Inferior parietal cortex (tissue), 1 donor: ENCODE measurements around the gene GID4.
"Not testable (repeated sequence)": the region's sequence is repeated elsewhere in the genome, so short reads cannot be mapped to it uniquely, and the experiment has no call there.

ENCODE experiments used
- DNase-seq: peaks from one replicate; pipeline ENCODE4 v3.0.0-alpha.2; 2016; ENCODE audit errors: extremely low spot score

The GID4 gene

DNA sequence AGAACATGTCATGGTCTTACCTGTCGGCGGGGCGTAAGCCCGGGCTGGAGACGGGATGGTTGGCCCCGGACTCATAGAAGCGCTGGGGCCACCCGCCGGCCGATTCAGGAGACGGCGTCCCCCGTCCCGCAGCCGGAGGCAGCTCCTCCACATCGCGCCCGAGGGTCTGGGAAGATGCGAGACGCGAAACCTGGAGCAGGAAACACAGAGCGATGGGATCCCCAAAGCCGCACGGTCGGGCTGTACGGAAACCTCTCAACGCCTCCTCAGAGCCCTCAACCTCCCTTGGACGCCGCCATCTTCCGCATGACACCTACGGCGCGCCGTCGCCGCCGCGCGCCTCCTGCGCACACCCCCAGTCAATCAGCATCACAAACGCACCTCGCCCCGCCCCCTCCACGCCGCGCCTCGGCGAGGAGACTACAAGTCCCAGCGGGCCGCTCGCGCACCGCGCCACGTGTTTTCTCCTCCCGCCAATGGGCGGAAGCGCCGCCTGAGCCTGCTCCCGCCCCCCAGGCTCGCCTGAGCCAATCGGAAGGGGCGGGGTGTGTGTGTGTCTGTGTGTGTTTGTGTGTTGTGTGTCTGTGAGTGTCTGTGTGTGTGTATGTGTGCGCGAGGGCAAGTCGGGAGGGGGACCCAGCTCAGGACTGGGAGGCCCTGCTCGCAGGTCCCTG lies at the start of gene GID4, which contains the start of gene ATPAF2:
Gene GID4, plus strand, starts transcription at position 548 of the 674 bp plus-strand sequence. Its CDS starts 57 bp downstream, at position 605.
Gene ATPAF2, minus strand, starts transcription at position 308 of the 674 bp plus-strand sequence. Its CDS starts 155 bp downstream, at position 153.
- DNase-seq: peak; percentile 98

DNA sequence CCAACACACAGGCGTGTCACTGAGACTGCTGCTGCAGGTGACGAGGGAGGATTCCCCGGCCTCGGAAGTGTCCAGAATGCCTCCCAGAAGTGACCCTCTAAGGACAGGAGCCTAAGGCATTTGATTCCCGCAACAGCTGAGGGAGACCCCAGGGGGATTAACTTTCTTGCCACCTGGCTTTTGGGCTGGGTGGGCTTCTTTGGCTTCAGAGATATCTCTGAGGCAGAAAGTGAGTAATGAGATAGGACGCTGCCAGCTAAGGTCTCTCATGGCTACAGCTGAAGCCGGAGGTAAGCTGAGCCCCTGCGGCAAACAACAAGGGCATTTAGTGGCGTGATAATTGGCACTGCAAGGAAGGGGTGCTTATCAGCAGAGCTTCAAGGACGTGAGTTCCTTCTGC lies 49.6 kb upstream of the GID4 start:
- no peak for DNase-seq

DNA sequence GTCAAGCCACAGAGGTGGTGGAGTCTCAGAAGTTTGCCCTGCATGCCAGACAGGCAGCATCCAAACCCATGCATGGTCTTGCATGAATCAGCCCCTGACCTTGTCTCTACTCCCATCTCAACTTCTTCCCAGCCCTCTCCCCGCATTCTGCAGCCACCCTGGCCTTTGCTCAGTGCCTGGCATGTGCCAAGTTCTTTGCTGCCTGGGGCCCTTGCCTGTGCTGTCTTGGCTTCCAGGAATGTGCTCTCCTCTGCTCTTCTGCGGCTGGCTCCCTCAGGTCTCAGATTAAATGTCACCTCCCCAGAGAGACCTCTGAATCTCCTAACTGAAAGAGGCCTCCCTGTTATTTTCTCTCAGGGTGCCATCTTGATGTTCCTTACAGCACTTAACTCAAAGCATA lies 48.9 kb upstream of the GID4 start:
- DNase-seq: no peak

DNA sequence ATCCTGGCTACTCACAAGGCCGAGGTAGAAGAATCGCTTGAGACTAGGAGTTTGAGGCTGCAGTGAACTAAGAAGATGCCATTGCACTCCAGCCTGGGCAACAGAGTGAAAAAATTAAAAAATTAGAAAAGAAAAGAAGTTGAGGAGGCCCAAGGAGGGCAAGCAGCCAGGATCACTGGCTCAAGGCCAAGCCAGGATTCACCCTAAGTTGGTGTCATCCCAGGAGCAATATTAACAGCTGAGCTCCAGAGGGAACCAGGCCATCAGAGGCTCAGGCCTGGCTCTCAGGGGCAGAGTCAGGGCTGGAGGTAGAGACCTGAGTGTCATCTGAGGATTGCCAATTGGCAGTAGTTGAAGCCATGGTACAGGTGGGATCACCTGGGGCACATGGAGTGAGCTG lies 45.8 kb upstream of the GID4 start:
- DNase-seq: no peak

DNA sequence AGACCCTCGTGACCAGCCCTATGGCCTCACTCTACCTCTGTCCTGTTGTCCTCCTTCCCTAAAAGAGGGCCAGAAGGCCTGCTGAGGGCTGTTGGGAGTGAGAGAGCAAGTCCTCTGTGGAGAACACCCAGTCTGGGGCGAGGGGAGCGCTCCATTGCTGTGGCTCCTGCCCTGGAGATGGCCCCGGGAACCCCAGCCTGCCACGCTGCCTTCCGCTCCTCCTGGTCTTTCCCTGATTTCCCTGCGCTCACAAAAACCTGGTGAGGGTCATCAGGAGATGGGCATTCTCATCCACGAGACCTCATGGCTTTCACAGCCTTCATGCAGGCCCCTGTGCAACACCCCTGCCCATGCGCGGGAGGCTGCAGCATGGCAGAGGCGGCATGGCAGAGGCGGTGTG lies 45.4 kb upstream of the GID4 start:
- DNase-seq: no peak

DNA sequence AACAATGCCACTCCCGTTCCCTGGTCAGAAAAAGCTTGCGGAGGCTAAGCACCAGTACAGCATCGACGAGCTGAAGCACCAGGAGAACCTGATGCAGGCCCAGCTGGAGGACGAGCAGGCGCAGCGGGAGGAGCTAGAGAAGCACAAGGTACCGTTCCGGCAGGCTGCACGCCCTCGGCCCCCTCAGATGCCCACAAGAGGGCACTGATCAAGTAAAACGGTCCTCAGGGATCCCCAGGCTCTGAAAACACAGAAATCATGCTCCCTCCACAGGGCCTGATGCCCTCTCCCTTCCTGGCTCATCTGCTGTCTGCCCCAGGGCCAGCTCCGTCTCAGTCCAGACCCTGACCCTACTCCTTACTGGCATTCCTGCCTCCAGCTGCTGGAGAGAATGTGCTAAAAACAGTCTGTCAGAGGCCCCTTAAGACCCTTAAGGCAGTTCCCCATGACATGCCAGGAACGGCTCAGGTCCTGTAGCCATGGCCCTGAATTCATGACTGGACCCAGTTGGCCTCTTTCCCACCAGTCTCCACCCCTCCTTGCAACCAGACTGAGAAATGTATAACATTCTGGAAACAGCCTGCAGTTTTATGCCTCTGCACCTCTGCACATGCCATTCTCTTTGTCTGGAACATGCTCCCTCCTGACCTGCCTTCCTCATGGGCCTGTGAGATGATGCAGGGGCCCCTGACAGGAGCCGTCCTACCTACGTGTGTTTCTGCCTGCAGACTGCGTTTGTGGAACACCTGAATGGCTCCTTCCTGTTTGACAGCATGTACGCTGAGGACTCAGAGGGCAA lies 44.7 kb upstream of the GID4 start:
- DNase-seq: peak; percentile 6

DNA sequence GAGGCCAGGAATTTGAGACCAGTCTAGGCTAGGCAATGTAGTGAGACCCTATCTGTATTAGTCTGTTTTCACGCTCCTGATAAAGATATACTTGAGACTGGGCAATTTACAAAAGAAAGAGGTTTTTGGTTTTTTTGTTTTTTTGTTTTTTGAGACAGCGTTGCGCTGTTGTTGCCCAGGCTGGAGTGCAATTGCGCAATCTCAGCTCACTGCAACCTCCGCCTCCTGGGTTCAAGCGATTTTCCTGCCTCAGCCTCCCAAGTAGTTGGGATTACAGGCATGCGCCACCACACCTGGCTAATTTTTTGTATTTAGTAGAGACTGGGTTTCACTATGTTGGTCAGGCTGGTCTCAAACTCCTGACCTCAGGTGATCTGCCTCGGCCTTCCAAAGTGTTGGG lies 43.3 kb upstream of the GID4 start:
- DNase-seq: not testable (repeated sequence)

DNA sequence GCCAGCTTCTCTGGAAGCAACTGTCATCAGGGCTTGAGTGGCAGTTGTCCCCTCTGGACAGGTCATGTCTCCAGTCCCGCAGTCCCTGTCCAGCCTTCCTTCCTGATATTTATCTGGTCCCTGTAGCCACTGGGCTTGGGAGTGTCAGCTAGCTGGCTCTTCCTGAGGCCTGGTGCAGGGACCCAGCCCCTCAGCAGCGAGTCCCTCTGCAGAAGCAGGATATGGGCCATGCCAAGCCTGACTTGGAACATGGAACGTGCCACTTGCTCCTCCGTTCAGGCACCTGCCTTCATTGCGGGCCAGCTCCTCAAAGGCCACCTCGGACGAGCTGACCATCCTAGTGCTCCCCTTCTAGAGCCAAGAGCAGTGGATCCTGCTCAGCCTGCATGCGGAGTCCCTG lies 40.3 kb upstream of the GID4 start:
- no peak for DNase-seq

DNA sequence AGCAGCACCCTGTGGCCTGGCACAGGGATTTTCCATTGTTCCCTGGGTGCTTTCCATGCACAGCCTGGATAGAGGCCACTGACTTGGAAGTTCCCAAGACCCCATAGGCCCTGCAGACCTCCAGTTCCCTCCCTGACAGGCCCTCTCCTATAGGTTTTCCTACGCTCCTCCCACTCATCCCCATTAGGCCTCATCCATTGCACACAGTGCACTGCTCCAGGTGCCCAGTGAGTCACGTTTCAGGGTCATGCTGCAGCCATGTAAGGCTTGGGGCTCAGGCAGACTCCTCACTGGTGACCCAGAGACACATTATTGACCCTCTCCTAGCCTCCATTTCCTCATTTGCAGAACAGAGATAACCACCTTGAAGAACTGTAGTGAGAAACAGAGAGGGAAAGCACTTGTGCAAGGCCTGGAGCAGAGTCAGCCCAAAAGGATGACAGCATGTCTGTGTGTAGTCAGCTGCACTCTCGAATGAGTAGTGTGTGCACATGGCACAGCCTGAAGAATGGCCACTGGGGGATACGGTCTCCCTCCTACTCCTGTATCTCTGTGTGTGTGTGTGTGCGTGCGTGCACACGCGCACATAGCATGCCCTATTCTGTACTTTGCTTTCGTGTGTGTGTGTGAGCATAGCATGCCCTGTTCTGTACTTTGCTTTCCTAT lies 39.7 kb upstream of the GID4 start:
- DNase-seq: no peak

DNA sequence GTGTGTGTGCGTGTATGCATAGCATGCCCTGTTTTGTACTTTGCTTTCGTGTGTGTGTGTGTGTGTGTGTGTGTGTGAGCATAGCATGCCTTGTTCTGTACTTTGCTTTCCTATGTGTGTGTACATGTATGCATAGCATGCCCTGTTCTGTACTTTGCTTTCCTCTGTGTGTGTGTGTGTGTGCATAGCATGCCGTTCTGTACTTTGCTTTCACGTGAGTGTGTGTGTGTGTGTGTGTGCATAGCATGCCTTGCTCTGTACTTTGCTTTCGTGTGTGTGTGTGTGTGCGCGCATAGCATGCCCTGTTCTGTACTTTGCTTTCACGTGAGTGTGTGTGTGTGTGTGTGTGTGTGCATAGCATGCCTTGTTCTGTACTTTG lies 39.2 kb upstream of the GID4 start:
- DNase-seq: no peak

DNA sequence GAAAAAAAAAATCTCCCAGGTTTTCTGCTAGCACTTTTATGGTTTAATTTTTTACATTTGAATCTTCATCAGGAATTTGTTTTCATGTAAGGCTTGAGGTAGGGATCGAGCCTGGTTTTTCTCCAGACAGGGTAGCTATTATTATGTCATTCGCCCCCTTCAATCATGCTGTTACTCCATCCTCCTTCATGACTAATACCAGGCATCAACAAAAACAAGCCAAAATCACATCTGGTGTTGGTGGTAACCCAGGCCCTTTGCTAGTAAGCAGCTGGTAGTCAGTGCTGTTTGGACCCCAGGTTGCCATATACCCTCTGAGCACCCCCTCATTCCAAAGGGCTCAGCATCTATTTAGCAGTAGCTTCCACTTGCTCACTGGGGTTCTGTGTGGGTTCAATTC lies 37.0 kb upstream of the GID4 start:
- no peak for DNase-seq

DNA sequence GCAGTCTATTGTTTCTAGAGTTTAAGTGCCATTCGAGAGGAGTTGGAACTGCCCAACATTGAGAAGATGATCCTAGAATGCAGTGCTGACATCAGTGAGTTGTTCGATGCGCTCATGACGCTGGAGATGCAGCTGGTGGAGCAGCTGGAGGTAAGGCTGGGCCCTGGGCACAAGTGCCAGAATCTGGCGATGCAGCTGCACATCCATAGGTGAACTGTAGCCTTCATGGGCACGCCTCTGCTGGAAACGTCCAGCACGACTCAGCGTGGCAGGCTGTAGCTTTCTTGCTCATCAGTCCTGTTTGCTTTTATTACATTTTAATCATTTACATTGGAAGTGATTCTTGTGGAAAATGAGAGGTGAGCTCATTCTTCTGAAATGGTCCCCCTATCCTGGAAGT lies 34.9 kb upstream of the GID4 start:
- no peak for DNase-seq

DNA sequence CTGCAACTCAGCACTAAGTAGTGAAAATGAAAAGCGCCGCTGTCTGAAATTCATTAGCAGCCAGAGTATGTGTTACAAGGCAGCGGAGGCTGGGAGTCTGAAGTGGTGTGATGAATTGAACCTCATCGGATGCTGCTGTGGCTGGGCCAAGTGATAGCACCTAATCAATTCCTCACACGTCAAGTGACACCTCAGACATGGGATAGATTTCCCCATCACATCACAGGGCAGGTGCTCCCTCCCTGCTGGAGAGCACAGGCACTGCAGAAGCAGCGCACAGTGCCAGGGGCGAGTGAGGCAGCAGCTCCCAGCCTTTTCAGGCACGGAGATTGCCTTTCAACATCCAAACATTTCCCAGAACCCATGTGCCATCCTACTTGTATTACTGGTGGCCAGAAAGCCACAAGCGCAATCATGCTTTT lies 34.3 kb upstream of the GID4 start:
- no peak for DNase-seq

DNA sequence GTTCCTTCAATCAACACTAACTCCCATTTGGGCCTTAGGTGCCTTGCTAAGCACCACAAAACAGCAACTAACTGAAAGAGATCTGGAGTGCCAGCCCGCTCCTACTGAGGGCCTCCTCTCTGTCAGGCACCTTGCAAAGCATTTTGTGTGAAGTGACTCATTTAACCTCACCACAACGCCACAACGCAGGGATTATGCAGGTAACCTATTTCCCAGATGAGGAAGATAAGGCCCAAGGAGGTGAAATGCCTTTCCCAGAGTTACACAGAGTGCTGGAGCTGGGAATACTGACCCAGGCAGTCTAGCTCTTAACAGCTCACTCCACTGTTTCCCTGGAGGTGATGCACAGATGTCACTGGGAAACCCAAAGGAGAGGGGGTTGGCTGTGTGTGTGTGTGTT lies 33.7 kb upstream of the GID4 start:
- DNase-seq: no peak

DNA sequence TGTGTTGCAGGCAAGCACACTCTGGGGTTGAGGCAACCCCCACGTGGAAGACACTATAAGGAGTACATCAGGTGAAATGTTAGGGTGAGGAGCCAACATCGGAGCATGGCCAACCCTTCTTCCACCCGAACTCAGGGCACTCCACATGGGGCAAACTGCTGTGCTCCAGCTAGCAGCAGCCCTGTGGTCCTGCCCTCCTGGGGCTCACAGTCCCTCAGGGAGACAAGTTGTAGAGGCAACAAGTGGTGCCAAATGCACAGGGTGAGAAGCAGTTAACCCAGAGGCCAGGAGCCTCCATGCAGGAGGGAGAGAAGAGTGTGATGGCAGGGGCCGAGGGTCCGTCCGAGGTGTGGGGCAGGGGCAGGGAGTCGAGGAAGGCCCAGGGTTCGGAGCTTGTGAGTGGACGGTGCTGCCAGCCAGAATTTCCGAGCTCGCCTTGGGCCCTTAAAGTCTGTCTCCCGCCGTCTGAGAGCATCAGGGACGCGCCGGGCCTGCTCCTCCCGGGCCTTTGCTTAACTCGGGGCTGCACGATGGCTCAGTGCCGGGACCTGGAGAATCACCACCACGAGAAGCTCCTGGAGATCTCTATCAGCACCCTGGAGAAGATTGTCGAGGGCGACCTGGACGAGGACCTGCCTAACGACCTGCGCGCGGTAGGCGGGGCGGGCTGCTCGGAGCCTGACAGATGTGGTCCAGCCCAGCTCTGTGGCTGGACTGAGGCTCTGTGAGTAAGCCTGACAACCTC lies 32.5 kb upstream of the GID4 start:
- DNase-seq: no peak

DNA sequence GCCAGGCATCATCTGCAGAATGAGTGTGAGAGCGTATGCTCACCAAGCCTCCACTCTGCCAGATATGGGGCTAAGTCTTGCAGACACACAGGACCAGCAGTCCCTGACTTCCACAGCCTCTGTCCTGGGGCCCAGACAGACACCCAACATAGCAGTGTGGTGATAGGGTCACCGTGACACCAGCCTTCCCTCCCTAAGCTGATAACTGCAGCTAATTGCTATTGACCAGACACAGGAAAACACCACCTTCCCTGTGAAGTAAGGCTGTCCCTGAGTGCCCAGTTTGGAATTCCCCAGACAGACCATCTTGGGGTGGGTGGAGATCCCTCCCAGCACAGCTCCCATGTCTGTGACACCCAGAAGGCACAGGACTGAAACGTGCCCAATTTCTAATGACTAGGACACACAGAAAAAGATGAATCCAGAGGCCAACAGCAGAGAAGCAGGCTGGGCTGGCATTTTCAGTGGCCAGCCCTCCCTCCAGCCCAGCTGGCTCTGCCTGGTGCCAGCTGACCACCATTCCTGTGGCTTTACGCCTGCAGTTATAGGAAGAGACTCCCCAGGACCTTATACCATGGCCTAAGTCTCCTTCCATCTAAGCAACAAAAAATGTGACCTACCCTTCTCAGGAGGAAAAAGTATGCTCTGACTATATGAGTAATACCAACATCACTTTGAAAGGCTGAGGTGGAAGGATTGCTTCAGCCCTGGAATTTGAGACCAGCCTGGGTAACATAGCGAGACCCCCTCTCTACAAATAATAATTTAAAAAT lies 30.5 kb upstream of the GID4 start:
- no peak for DNase-seq

DNA sequence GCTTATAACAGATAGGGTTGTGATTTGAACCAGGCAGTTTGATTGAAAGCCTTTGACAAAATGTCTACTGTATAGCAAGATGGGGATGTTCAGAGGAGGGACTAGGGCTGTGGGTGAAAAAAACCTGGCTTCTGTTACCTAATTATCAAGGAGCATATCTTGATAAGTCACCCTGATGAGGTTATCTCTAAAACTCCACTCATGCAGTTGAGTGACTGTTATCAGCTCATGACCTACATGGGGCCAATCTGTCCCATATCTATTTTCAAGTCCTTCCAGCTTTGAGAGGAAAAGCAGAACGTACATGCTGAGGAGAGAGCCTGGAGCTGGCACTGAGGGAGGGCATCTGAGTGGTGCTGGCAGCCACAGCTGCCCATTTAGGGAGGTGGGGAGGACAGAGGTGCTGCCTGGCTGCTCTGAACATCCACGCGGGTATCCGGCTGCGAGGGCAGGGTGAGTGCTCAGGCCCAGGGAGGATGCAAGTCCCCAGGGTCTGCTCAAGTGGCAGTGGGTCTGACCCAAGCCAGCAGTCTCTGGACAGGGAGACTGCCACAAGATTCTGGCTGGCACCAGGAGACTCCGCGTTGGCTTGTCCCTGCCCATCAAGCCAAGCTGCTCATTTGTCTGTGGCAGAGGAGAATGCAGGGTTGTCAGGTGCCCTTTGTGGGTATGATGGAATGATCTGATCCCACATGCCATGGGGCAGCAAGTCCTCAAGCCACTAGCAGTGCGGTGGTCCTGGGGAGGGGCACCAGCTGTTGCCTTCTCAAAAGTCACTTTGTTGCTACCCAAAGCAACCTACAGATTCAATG lies 29.4 kb upstream of the GID4 start:
- no peak for DNase-seq

DNA sequence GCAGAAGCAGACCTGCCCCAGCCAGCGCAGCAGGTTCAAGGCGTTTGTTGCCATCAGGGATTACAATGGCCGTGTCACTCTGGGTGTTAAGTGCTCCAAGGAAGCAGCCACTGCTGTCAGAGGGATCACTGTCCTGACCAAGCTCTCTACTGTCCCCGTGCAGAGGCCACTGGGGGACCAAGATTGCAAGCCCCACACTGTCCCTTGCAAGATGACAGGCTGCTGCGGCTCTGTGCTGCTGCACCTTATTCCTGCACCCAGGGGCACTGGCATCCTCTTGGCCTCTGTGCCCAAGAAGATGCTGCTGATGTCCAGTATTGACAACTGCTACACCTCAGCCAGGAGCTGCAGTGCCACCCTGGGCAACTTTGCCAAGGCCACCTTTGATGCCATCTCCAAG lies 27.9 kb upstream of the GID4 start:
- DNase-seq: no peak

DNA sequence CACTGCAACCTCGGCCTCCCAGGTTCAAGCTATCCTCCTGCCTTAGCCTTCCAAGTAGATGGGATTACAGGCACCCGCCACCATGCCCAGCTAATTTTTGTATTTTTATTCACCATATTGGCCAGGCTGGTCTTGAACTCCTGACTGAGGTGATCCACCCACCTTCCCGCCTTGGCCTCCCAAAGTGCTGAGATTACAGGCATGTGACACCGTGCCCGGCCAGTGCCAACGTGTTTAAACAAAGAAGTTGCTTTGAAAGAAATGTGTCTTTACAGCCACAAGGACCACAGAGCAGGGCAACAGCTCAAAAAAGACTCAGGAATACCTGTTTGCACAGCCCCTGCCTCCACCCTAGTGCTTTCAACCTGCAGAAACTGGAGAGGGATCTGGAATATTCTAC lies 25.2 kb upstream of the GID4 start:
- DNase-seq: no peak

DNA sequence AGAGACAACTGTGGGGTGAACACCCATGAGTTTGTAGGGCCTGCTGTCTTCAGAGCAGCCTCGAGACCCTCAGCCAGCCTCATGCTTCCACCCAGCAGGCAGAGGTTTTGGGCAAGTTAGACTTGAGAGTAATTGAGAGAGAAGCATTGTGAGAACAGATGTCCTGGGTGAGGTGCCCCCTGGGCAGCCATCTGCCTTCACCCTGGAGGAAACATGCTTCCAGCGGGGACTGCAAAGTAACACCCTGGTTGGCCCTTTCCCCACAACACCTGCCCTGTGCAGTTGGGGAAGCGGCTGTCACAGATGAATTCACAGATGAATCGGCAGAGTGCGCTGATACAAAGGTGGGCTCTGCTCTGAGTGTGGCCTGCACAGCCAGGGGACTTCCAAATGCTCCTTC lies 23.6 kb upstream of the GID4 start:
- no peak for DNase-seq
